Thyroid gland (tissue), 4 donors: Measurements from ENCODE around the gene CCDC117. TPM values are rescaled to one million over a fixed set of nuclear protein-coding genes. Genes with fewer than 3 reads are reported as not detected.
A peak's percentile ranks its signal among the peaks of the same experiment; 100 is the strongest.
"Not testable (repeated sequence)": the region's sequence is repeated elsewhere in the genome, so short reads cannot be mapped to it uniquely, and the experiment has no call there.

ENCODE experiments used
- DNase-seq, 2 donors: peaks; one replicate each; pipeline ENCODE4 v3.0.0-alpha.2; 2019
- H3K27ac ChIP-seq, 3 donors: fragments of 200-600 bp; sonication (generic); 1 replicate in 2 of 3; 2 replicates in 1 of 3; pipeline ENCODE4 v1.5.1; 2016 to 2019; ENCODE audit warnings: mild to moderate bottlenecking in 1 of 3, moderate library complexity in 1 of 3
- H3K27me3 ChIP-seq: fragments of 200-600 bp; sonication (generic); one replicate; pipeline ENCODE4 v1.5.1; 2019
- H3K36me3 ChIP-seq, 2 donors: fragments of 200-600 bp; sonication (generic); one replicate each; pipeline ENCODE4 v1.5.1; 2016 to 2019
- H3K4me1 ChIP-seq, 2 donors: fragments of 200-600 bp; sonication (generic); one replicate each; pipeline ENCODE4 v1.5.1; 2017 to 2019
- H3K4me3 ChIP-seq, 3 donors: fragments of 200-600 bp; sonication (generic); replicated peaks in 1 of 3; 1 replicate in 2 of 3; 2 replicates in 1 of 3; pipeline ENCODE4 v1.5.1; 2016; ENCODE audit warnings: mild to moderate bottlenecking in 1 of 3
- H3K9me3 ChIP-seq: fragments of 200-600 bp; sonication (generic); one replicate; pipeline ENCODE4 v1.5.1; 2017
- CTCF ChIP-seq, 6 experiments: fragments of 200-600 bp in 3 of 6; fragments of 450-650 bp in 3 of 6; sonication (generic) in 3 of 6; IDR thresholded peaks; one replicate each; pipeline ENCODE4 v1.5.1; 2016 to 2019; ENCODE audit warnings: antibody characterized with exemption in 6 of 6, mild to moderate bottlenecking in 2 of 6, inconsistent platforms in 1 of 6, moderate library complexity in 1 of 6
- POLR2A ChIP-seq, 2 donors: fragments of 450-650 bp; IDR thresholded peaks; one replicate each; pipeline ENCODE4 v1.6.1; 2017; ENCODE audit warnings: antibody characterized with exemption in 2 of 2, mild to moderate bottlenecking in 2 of 2, moderate library complexity in 1 of 2
- WGBS, 2 donors: methylation state at CpG; one replicate each; pipeline ENCODE4 v1.1.5; 2017; 5-methylcytosine and 5-hydroxymethylcytosine counted together
- intact Hi-C: fragments of 100-400 bp; cut with DNase I; formaldehyde crosslinking; loops from one replicate; pipeline ENCODE4 v1.15.1; 2023
- total RNA-seq, 4 donors: library from RNA; depleted of rRNA; stranded (reverse); fragments of >200 nt; gene quantifications; one replicate each; pipeline ENCODE4 v1.2.3, GENCODE V29; 2016

The CCDC117 gene
- total RNA-seq, 4 donors from 2014 or later: 21.2 to 40.2 (median 26.5) TPM

- 83 to 84% methylated on average over 7 of the region's 7 CpGs for WGBS, 2 donors
- no peak for DNase-seq
- peak overlapping the region; percentile 98 to 100 (median 99) for H3K27ac ChIP-seq
- no peaks in the 10 kb centered on the region for H3K27me3 ChIP-seq
- peaks cover 13 to 19% of the 10 kb centered on the region in 2 donors for H3K4me1 ChIP-seq
- no peaks in the 10 kb centered on the region for H3K9me3 ChIP-seq
- TF ChIP-seq POLR2A (IDR thresholded peaks at IDR 0.05) (no peak), CTCF (IDR thresholded peaks at IDR 0.05) (no peak)
- H3K4me3 ChIP-seq: no peak overlapping the region
- H3K36me3 ChIP-seq: peaks cover 0 to 17% of the 10 kb centered on the region in 2 donors
- intact Hi-C loops: no loop called here
These were observed 30.2 kb downstream of the CCDC117 start for GRCh38 chr22:28802595-28803123.

GRCh38 chr22:28805426-28805825, 32.9 kb downstream of the CCDC117 start:
- H3K9me3 ChIP-seq, H3K27ac ChIP-seq, intact Hi-C loops, H3K36me3 ChIP-seq, H3K27me3 ChIP-seq, DNase-seq, H3K4me3 ChIP-seq: not testable (repeated sequence)
- H3K4me1 ChIP-seq: peaks cover 11 to 17% of the 10 kb centered on the region in 2 donors
- 93 to 99% methylated on average over 5 of the region's 5 CpGs for WGBS, 2 donors

- no peaks in the 10 kb centered on the region for H3K9me3 ChIP-seq
- no peaks in the 10 kb centered on the region for H3K36me3 ChIP-seq
- H3K4me1 ChIP-seq: peaks cover 18 to 28% of the 10 kb centered on the region in 2 donors
- no peaks in the 10 kb centered on the region for H3K27me3 ChIP-seq
- DNase-seq: no peak
- intact Hi-C loops: no loop called here
- H3K4me3 ChIP-seq: no peak overlapping the region
- TF ChIP-seq CTCF (IDR thresholded peaks at IDR 0.05) (no peak), POLR2A (IDR thresholded peaks at IDR 0.05) (no peak)
- no peak overlapping the region for H3K27ac ChIP-seq
These were observed 36.3 kb downstream of the CCDC117 start for GRCh38 chr22:28808716-28809355.

GRCh38 chr22:28810821-28811491, 38.5 kb downstream of the CCDC117 start:
- H3K27me3 ChIP-seq: no peaks in the 10 kb centered on the region
- TF ChIP-seq CTCF (IDR thresholded peaks at IDR 0.05): no peak
- no peak for TF ChIP-seq POLR2A (IDR thresholded peaks at IDR 0.05)
- H3K9me3 ChIP-seq: no peaks in the 10 kb centered on the region
- no peak for DNase-seq
- intact Hi-C loops: no loop called here
- peaks cover 35 to 47% of the 10 kb centered on the region in 2 donors for H3K4me1 ChIP-seq
- WGBS, 2 donors: 79 to 80% methylated on average over 13 of the region's 13 CpGs
- H3K27ac ChIP-seq: peak overlapping the region in 1 of 3 donors; percentile 90
- no peaks in the 10 kb centered on the region for H3K36me3 ChIP-seq
- no peak overlapping the region for H3K4me3 ChIP-seq

GRCh38 chr22:28812516-28812915, 40.0 kb downstream of the CCDC117 start:
- WGBS, 2 donors: 71% methylated on average over 5 of the region's 5 CpGs
- TF ChIP-seq CTCF (IDR thresholded peaks at IDR 0.05) (no peak), POLR2A (IDR thresholded peaks at IDR 0.05) (no peak)
- intact Hi-C loops: no loop called here
- no peaks in the 10 kb centered on the region for H3K36me3 ChIP-seq
- peak overlapping the region; percentile 48 to 90 (median 80) for H3K27ac ChIP-seq
- no peak for DNase-seq
- no peaks in the 10 kb centered on the region for H3K9me3 ChIP-seq
- H3K27me3 ChIP-seq: no peaks in the 10 kb centered on the region
- H3K4me1 ChIP-seq: peaks cover 36 to 49% of the 10 kb centered on the region in 2 donors
- no peak overlapping the region for H3K4me3 ChIP-seq
